ENCODE data around the gene S1PR2. TPM values are rescaled to one million over a fixed set of nuclear protein-coding genes. Genes with fewer than 3 reads are reported as not detected.

The S1PR2 gene
- total RNA-seq, 1 donor from 2014 or later, result 5.6 TPM

GRCh38 chr19:10260141-10260584, 29.0 kb upstream of the S1PR2 start:
- Mint-ChIP-seq H3K4me1 (peaks cover 5% of the 10 kb centered on the region), H3K27ac (no peak overlapping the region), H3K36me3 (ENCODE audit: low read depth) (peaks cover 42% of the 10 kb centered on the region), H3K4me3 (no peak overlapping the region), H3K9me3 (no peaks in the 10 kb centered on the region), H3K27me3 (no peaks in the 10 kb centered on the region)
- DNase-seq (no peak), ATAC-seq (ENCODE audit: low read depth) (no peak)
- CTCF ChIA-PET, result interaction anchor here (1.0 to 6.0 kb wide), 7 partner anchors 10 to 328 kb away, joined by 3 to 102 read pairs (median 18); partner anchors contain the start of gene ICAM1
- no peak for TF ChIP-seq CTCF (IDR thresholded peaks at IDR 0.05)
- intact Hi-C loops (cut with micrococcal nuclease), result no loop called here
- POLR2A ChIA-PET, result interaction anchor here (1.5 to 3.5 kb wide), 2 partner anchors 10 to 131 kb away, joined by 3 to 20 read pairs; partner anchors contain the start of gene ICAM1

GRCh38 chr19:10259162-10259905, 28.2 kb upstream of the S1PR2 start:
- DNase-seq, result peak; percentile 68
- Mint-ChIP-seq H3K4me1 (peaks cover 5% of the 10 kb centered on the region), H3K4me3 (no peak overlapping the region), H3K36me3 (ENCODE audit: low read depth) (peaks cover 50% of the 10 kb centered on the region), H3K27me3 (no peaks in the 10 kb centered on the region), H3K27ac (no peak overlapping the region), H3K9me3 (no peaks in the 10 kb centered on the region)
- TF ChIP-seq CTCF (IDR thresholded peaks at IDR 0.05), result no peak
- intact Hi-C loops (cut with micrococcal nuclease), result loop anchor here (1.0 to 2.0 kb wide), 3 partner anchors 10 to 325 kb away; no protein-coding TSS in a partner anchor
- ChIA-PET POLR2A (interaction anchor here (0.6 to 3.5 kb wide), 9 partner anchors 10 to 159 kb away, joined by 3 to 21 read pairs (median 4); partner anchors contain the start of genes CDC37 and ICAM1), CTCF (interaction anchor here (0.6 to 6.0 kb wide), 16 partner anchors 9 to 330 kb away, joined by 3 to 102 read pairs (median 6); partner anchors contain the start of genes ICAM1 and TYK2)
- peak; percentile 93 for ATAC-seq (ENCODE audit: low read depth)

GRCh38 chr19:10258080-10258710, 27.1 kb upstream of the S1PR2 start:
- Mint-ChIP-seq H3K27me3 (no peaks in the 10 kb centered on the region), H3K4me3 (no peak overlapping the region), H3K4me1 (peaks cover 5% of the 10 kb centered on the region), H3K9me3 (no peaks in the 10 kb centered on the region), H3K27ac (no peak overlapping the region), H3K36me3 (ENCODE audit: low read depth) (peaks cover 58% of the 10 kb centered on the region)
- POLR2A ChIA-PET, result interaction anchor here (0.5 to 3.5 kb wide), 7 partner anchors 12 to 488 kb away, joined by 3 to 21 read pairs (median 4); partner anchors contain the start of genes CDC37 and ICAM1
- DNase-seq (no peak), ATAC-seq (ENCODE audit: low read depth) (no peak)
- no peak for TF ChIP-seq CTCF (IDR thresholded peaks at IDR 0.05)
- CTCF ChIA-PET, result interaction anchor here (0.6 to 6.0 kb wide), 13 partner anchors 8 to 326 kb away, joined by 3 to 102 read pairs (median 6); partner anchors contain the start of genes ICAM1 and TYK2
- intact Hi-C loops (cut with micrococcal nuclease), result loop anchor here (2.0 kb wide), 1 partner anchor 323 kb away; no protein-coding TSS in a partner anchor

GRCh38 chr19:10256970-10257615, 26.0 kb upstream of the S1PR2 start:
- no peak for TF ChIP-seq CTCF (IDR thresholded peaks at IDR 0.05)
- H3K27ac Mint-ChIP-seq, result no peak overlapping the region
- H3K36me3 Mint-ChIP-seq (ENCODE audit: low read depth), result peaks cover 59% of the 10 kb centered on the region
- H3K27me3 Mint-ChIP-seq, result no peaks in the 10 kb centered on the region
- ATAC-seq (ENCODE audit: low read depth) (no peak), DNase-seq (no peak)
- intact Hi-C loops (cut with micrococcal nuclease), result no loop called here
- no peak overlapping the region for H3K4me3 Mint-ChIP-seq
- peaks cover 14% of the 10 kb centered on the region for H3K4me1 Mint-ChIP-seq
- ChIA-PET POLR2A (no interaction called here), CTCF (interaction anchor here (1.3 to 6.0 kb wide), 4 partner anchors 123 to 135 kb away, joined by 3 to 102 read pairs (median 38); partner anchors contain the start of gene TYK2)
- H3K9me3 Mint-ChIP-seq, result no peaks in the 10 kb centered on the region
